IPS DF 19.7 (cell line): ENCODE results near the gene SERPINE1.
"Not testable (repeated sequence)": the region's sequence is repeated elsewhere in the genome, so short reads cannot be mapped to it uniquely, and the experiment has no call there.

ENCODE experiments used
- DNase-seq: peaks from one replicate; pipeline ENCODE4 v3.0.0-alpha.2; 2013; ENCODE audit warnings: low read depth, low spot score

SERPINE1 gene

GRCh38 chr7:101126651-101127459 lies at the start of gene SERPINE1:
TSS of gene SERPINE1 (plus strand) at chr7:101127104. CDS start at chr7:101128394, 1,290 bp downstream.
- DNase-seq, result no peak

- DNase-seq, result peak; percentile 88
These were observed 49.4 kb upstream of the SERPINE1 start for GRCh38 chr7:101077303-101078086.

- DNase-seq, result no peak
These were observed 45.5 kb upstream of the SERPINE1 start for GRCh38 chr7:101081432-101081831.

- DNase-seq, result no peak
These were observed 42.1 kb upstream of the SERPINE1 start for GRCh38 chr7:101084865-101085161.

- peak; percentile 25 for DNase-seq
These were observed 41.5 kb upstream of the SERPINE1 start, which contains the start of gene TRIM56 for GRCh38 chr7:101085162-101085964. TSS of gene TRIM56 (plus strand) at chr7:101085481. CDS start at chr7:101087313, 1,832 bp downstream.

GRCh38 chr7:101087334-101088068 lies 39.4 kb upstream of the SERPINE1 start:
- DNase-seq, result no peak

- DNase-seq, result no peak
These were observed 38.9 kb upstream of the SERPINE1 start for GRCh38 chr7:101088069-101088425.

GRCh38 chr7:101088858-101089529 lies 37.9 kb upstream of the SERPINE1 start:
- DNase-seq, result no peak

GRCh38 chr7:101089876-101090275 lies 37.0 kb upstream of the SERPINE1 start:
- no peak for DNase-seq

GRCh38 chr7:101092266-101092905 lies 34.5 kb upstream of the SERPINE1 start:
- DNase-seq, result not testable (repeated sequence)

- DNase-seq, result no peak
These were observed 33.0 kb upstream of the SERPINE1 start for GRCh38 chr7:101093906-101094305.

- DNase-seq, result no peak
These were observed 32.5 kb upstream of the SERPINE1 start for GRCh38 chr7:101094376-101094775.

GRCh38 chr7:101094791-101095375 lies 32.0 kb upstream of the SERPINE1 start:
- DNase-seq, result no peak

GRCh38 chr7:101096331-101096956 lies 30.5 kb upstream of the SERPINE1 start:
- no peak for DNase-seq

- no peak for DNase-seq
These were observed 30.0 kb upstream of the SERPINE1 start for GRCh38 chr7:101096957-101097347.

- DNase-seq, result no peak
These were observed 29.3 kb upstream of the SERPINE1 start for GRCh38 chr7:101097561-101097960.

- peak; percentile 88 for DNase-seq
These were observed 26.7 kb upstream of the SERPINE1 start for GRCh38 chr7:101099969-101100781.
